ENCODE data around the gene ZNF212.

GRCh38 chr7:149245244-149245643, 5.8 kb downstream of the ZNF212 start:
- TF ChIP-seq CTCF (IDR thresholded peaks at IDR 0.05) (no peak), POLR2A (IDR thresholded peaks at IDR 0.05) (no peak)
